KMS-11 (cell line): ENCODE results near the gene CEACAM16.

Experiments
- H2AFZ ChIP-seq: fragments of 200-600 bp; sonication (generic); 2 replicates; pipeline ENCODE4 v1.6.1; 2016; ENCODE audit warnings: antibody characterized with exemption, mixed run types, low read depth
- H3K27ac ChIP-seq: fragments of 200-600 bp; sonication (generic); 2 replicates; pipeline ENCODE4 v1.6.1; 2016; ENCODE audit warnings: mild to moderate bottlenecking, mixed run types
- H3K27me3 ChIP-seq: fragments of 200-600 bp; sonication (generic); 2 replicates; pipeline ENCODE4 v1.6.1; 2017; ENCODE audit warnings: mild to moderate bottlenecking, low read depth, mixed run types, moderate library complexity; ENCODE audit not compliant: insufficient read depth
- H3K36me3 ChIP-seq: fragments of 200-600 bp; sonication (generic); 2 replicates; pipeline ENCODE4 v1.6.1; 2017; ENCODE audit warnings: mild to moderate bottlenecking, mixed run types; ENCODE audit not compliant: insufficient read depth
- H3K4me1 ChIP-seq: fragments of 200-600 bp; sonication (generic); 2 replicates; pipeline ENCODE4 v1.6.1; 2016; ENCODE audit warnings: mild to moderate bottlenecking, low read depth, mixed run types; ENCODE audit not compliant: poor library complexity, severe bottlenecking
- H3K4me2 ChIP-seq: fragments of 200-600 bp; sonication (generic); 2 replicates; pipeline ENCODE4 v1.7.0; 2016; ENCODE audit warnings: mild to moderate bottlenecking, mixed run types
- H3K4me3 ChIP-seq: fragments of 200-600 bp; sonication (generic); IDR thresholded peaks from 2 replicates; pipeline ENCODE4 v1.6.1; 2017; ENCODE audit warnings: low read depth, low read length, mixed read lengths; ENCODE audit not compliant: insufficient read depth
- H3K79me2 ChIP-seq: fragments of 200-600 bp; sonication (generic); 2 replicates; pipeline ENCODE4 v1.6.1; 2016; ENCODE audit warnings: low read depth, mixed run types; ENCODE audit not compliant: insufficient read depth
- H3K9ac ChIP-seq: fragments of 200-600 bp; sonication (generic); 2 replicates; pipeline ENCODE4 v1.6.1; 2016; ENCODE audit warnings: mild to moderate bottlenecking, mixed run types
- H4K20me1 ChIP-seq: fragments of 200-600 bp; sonication (generic); 2 replicates; pipeline ENCODE4 v1.6.1; 2016; ENCODE audit warnings: mild to moderate bottlenecking, mixed run types; ENCODE audit not compliant: insufficient read depth
- CTCF ChIP-seq: fragments of 200-600 bp; sonication (generic); conservative IDR thresholded peaks from 2 replicates; pipeline ENCODE4 v1.6.1; 2017; ENCODE audit warnings: low read depth, mild to moderate bottlenecking, antibody characterized with exemption, low read length, moderate library complexity, mixed read lengths

Gene CEACAM16

GRCh38 chr19:44747739-44748425 lies 48.9 kb downstream of the CEACAM16 start:
- peak overlapping the region; percentile 100 for H3K4me2 ChIP-seq
- peak overlapping the region; percentile 94 for H3K27ac ChIP-seq
- peak overlapping the region; percentile 58; the same call in 1 of the 2 replicates for H2AFZ ChIP-seq
- peaks cover 36% of the 10 kb centered on the region for H3K79me2 ChIP-seq
- H3K9ac ChIP-seq, result peak overlapping the region; percentile 64
- no peaks in the 10 kb centered on the region for H4K20me1 ChIP-seq
- TF ChIP-seq CTCF, result no peak
- H3K4me1 ChIP-seq, result peaks cover 46% of the 10 kb centered on the region
- H3K4me3 ChIP-seq, result no peak overlapping the region
- H3K27me3 ChIP-seq, result no peaks in the 10 kb centered on the region
- peaks cover 4% of the 10 kb centered on the region; the same call in 1 of the 2 replicates for H3K36me3 ChIP-seq

- Histone ChIP-seq H3K27me3 (no peaks in the 10 kb centered on the region), H2AFZ (peak within 1 kb of the TSS; percentile 58; the same call in 1 of the 2 replicates), H4K20me1 (no peaks in the 10 kb centered on the region), H3K27ac (peak within 1 kb of the TSS; percentile 94), H3K79me2 (peaks cover 36% of the 10 kb centered on the region), H3K4me2 (peak within 1 kb of the TSS; percentile 100), H3K4me3 (no peak within 1 kb of the TSS), H3K36me3 (peaks cover 4% of the 10 kb centered on the region; the same call in 1 of the 2 replicates), H3K4me1 (peaks cover 45% of the 10 kb centered on the region), H3K9ac (peak within 1 kb of the TSS; percentile 90)
- TF ChIP-seq CTCF, result no peak
Observed at GRCh38 chr19:44748426-44749254, 49.7 kb downstream of the CEACAM16 start, which contains the start of gene BCL3. TSS of gene BCL3 (plus strand) at chr19:44748708. CDS start at chr19:44748791, 83 bp downstream.

GRCh38 chr19:44749292-44749691 lies 50.3 kb downstream of the CEACAM16 start:
- Histone ChIP-seq H3K27ac (peak overlapping the region; percentile 76), H3K27me3 (no peaks in the 10 kb centered on the region), H4K20me1 (no peaks in the 10 kb centered on the region), H3K4me2 (peak overlapping the region; percentile 93), H3K4me1 (peaks cover 45% of the 10 kb centered on the region), H3K9ac (peak overlapping the region; percentile 90), H2AFZ (no peak overlapping the region), H3K36me3 (peaks cover 4% of the 10 kb centered on the region; the same call in 1 of the 2 replicates), H3K4me3 (no peak overlapping the region), H3K79me2 (peaks cover 36% of the 10 kb centered on the region)
- no peak for TF ChIP-seq CTCF

GRCh38 chr19:44749994-44750393 lies 51.0 kb downstream of the CEACAM16 start:
- Histone ChIP-seq H4K20me1 (no peaks in the 10 kb centered on the region), H3K4me3 (no peak overlapping the region)

More at GRCh38 chr19:44749994-44750393, 51.0 kb downstream of the CEACAM16 start:
- Histone ChIP-seq H3K27me3 (no peaks in the 10 kb centered on the region), H2AFZ (no peak overlapping the region), H3K36me3 (peaks cover 4% of the 10 kb centered on the region; the same call in 1 of the 2 replicates), H3K9ac (peak overlapping the region; percentile 90; the same call in 1 of the 2 replicates), H3K4me1 (peaks cover 50% of the 10 kb centered on the region), H3K27ac (peak overlapping the region; percentile 76; the same call in 1 of the 2 replicates), H3K79me2 (peaks cover 43% of the 10 kb centered on the region), H3K4me2 (peak overlapping the region; percentile 93)
- TF ChIP-seq CTCF, result no peak
